Epithelial cell of proximal tubule (primary cell): ENCODE data around the gene TTLL4. TPM values are rescaled to one million over a fixed set of nuclear protein-coding genes. Genes with fewer than 3 reads are reported as not detected.
A peak's percentile ranks its signal among the peaks of the same experiment; 100 is the strongest.

Experiments
- DNase-seq: peaks from one replicate; pipeline ENCODE4 v3.0.0-alpha.2; 2011; ENCODE audit warnings: low read depth
- H3K4me3 ChIP-seq: 2 replicates; pipeline ENCODE4 v1.5.1; 2011; ENCODE audit warnings: low read depth, mild to moderate bottlenecking, low read length
- CTCF ChIP-seq: conservative IDR thresholded peaks from 2 replicates; pipeline ENCODE4 v1.5.1; 2012; ENCODE audit warnings: low read depth, mild to moderate bottlenecking, low read length
- total RNA-seq: library from RNA; depleted of rRNA; stranded (reverse); fragments of >200 nt; gene quantifications from 2 replicates; pipeline ENCODE4 v1.2.3, GENCODE V29; 2015

The TTLL4 gene, protein sequence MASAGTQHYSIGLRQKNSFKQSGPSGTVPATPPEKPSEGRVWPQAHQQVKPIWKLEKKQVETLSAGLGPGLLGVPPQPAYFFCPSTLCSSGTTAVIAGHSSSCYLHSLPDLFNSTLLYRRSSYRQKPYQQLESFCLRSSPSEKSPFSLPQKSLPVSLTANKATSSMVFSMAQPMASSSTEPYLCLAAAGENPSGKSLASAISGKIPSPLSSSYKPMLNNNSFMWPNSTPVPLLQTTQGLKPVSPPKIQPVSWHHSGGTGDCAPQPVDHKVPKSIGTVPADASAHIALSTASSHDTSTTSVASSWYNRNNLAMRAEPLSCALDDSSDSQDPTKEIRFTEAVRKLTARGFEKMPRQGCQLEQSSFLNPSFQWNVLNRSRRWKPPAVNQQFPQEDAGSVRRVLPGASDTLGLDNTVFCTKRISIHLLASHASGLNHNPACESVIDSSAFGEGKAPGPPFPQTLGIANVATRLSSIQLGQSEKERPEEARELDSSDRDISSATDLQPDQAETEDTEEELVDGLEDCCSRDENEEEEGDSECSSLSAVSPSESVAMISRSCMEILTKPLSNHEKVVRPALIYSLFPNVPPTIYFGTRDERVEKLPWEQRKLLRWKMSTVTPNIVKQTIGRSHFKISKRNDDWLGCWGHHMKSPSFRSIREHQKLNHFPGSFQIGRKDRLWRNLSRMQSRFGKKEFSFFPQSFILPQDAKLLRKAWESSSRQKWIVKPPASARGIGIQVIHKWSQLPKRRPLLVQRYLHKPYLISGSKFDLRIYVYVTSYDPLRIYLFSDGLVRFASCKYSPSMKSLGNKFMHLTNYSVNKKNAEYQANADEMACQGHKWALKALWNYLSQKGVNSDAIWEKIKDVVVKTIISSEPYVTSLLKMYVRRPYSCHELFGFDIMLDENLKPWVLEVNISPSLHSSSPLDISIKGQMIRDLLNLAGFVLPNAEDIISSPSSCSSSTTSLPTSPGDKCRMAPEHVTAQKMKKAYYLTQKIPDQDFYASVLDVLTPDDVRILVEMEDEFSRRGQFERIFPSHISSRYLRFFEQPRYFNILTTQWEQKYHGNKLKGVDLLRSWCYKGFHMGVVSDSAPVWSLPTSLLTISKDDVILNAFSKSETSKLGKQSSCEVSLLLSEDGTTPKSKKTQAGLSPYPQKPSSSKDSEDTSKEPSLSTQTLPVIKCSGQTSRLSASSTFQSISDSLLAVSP
- 20.5 and 37.0 TPM in 2 replicates for total RNA-seq

- H3K4me3 ChIP-seq: peak within 1 kb of the TSS; percentile 96
- DNase-seq: peak; percentile 31
- peak; percentile 67 for TF ChIP-seq CTCF
Measured at GRCh38 chr2:218710687-218711549, at the start of gene TTLL4. TSS of gene TTLL4 (plus strand) at chr2:218710835. CDS start at chr2:218737677, 26,842 bp downstream.

- TF ChIP-seq CTCF: no peak
- H3K4me3 ChIP-seq: no peak overlapping the region
- DNase-seq: no peak
Measured at GRCh38 chr2:218662377-218662776, 48.3 kb upstream of the TTLL4 start.

DNA sequence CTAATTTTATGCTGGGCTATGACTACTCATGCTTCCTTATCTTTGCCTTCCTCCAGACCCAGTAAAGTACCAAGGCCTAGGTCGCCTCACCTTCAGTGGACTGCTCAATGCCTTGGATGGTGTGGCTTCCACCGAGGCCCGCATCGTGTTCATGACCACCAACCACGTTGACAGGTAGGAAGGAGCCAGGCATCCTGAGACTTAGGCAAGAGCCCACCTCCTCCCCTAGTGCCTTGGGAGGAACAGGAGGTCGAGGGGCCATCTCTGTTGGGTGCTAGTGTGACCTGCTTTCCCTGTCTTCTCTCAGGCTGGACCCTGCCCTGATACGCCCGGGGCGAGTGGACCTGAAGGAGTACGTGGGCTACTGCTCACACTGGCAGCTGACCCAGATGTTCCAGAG, 47.8 kb upstream of the TTLL4 start:
- TF ChIP-seq CTCF: no peak
- no peak overlapping the region for H3K4me3 ChIP-seq
- DNase-seq: no peak

GRCh38 chr2:218663901-218664300, 46.7 kb upstream of the TTLL4 start:
- TF ChIP-seq CTCF: no peak
- DNase-seq: no peak
- no peak overlapping the region for H3K4me3 ChIP-seq

- H3K4me3 ChIP-seq: no peak overlapping the region
- TF ChIP-seq CTCF: no peak
- no peak for DNase-seq
Measured at GRCh38 chr2:218664653-218665052, 46.0 kb upstream of the TTLL4 start.

DNA sequence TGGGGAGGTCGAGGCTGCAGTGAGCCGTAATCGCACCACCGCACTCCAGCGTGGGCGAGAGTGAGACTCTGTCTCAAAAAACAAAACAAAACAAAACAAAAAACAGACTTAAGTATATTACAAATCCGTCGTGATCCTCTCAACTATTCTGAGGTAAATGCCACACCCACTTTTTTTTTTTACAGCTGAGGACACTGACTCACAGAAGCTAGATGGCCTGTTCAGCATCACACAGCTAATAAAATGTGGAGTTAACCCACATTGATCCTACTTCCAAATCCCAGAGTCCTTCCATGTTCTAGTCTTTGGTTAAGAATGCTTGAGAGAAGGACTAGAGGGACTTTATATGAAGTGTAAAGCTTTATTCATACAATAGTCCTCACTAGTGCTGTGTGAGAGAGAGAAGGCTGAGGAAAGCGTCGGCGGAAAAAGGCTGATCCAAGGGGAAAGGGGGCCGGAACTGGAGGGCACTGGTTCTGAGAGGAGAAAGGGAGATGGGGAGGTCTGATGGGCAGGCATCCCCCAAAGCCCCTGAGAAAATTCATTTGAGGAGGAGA, 39.5 kb upstream of the TTLL4 start:
- H3K4me3 ChIP-seq: peak overlapping the region; percentile 84
- no peak for DNase-seq
- TF ChIP-seq CTCF: no peak
